Activated CD4-positive, alpha-beta T cell treated with anti-CD3 and anti-CD28 coated beads, Interleukin-2, amount 10 ng/mL, durations not matched to agents 7 days and 5 days (primary cell): ENCODE data around the gene PHF23. TPM values are rescaled to one million over a fixed set of nuclear protein-coding genes. Genes with fewer than 3 reads are reported as not detected.
A peak's percentile ranks its signal among the peaks of the same experiment; 100 is the strongest.

Experiments
- CTCF ChIA-PET: fragments of 350-600 bp; sonication (Branson Sonifier 250); formaldehyde crosslinking; loops from one replicate; lab custom pipeline; 2021; ENCODE audit warnings: antibody characterized with exemption; lab: Charles Lee
- POLR2A ChIA-PET: fragments of 350-600 bp; sonication (Branson Sonifier 250); formaldehyde crosslinking; loops from one replicate; lab custom pipeline; 2021; ENCODE audit warnings: antibody characterized with exemption; lab: Charles Lee
- DNase-seq: peaks from one replicate; pipeline ENCODE4 v3.0.0-alpha.2; 2020
- H3K27ac Mint-ChIP-seq: one replicate; pipeline ENCODE4 v1.8.0; 2021; ENCODE audit warnings: mild to moderate bottlenecking, moderate library complexity, mixed read lengths
- H3K27me3 Mint-ChIP-seq: one replicate; pipeline ENCODE4 v1.8.0; 2021; ENCODE audit warnings: mixed read lengths
- H3K36me3 Mint-ChIP-seq: one replicate; pipeline ENCODE4 v1.8.0; 2021; ENCODE audit warnings: low read depth, mixed read lengths
- H3K4me1 Mint-ChIP-seq: one replicate; pipeline ENCODE4 v1.8.0; 2021; ENCODE audit warnings: mixed read lengths
- H3K4me3 Mint-ChIP-seq: one replicate; pipeline ENCODE4 v1.8.0; 2021; ENCODE audit warnings: mild to moderate bottlenecking, moderate library complexity, mixed read lengths
- H3K9me3 Mint-ChIP-seq: one replicate; pipeline ENCODE4 v1.8.0; 2021; ENCODE audit warnings: mixed read lengths
- total RNA-seq, 2 experiments: library from RNA; stranded (reverse); gene quantifications; one replicate each; pipeline ENCODE4 v1.2.3, GENCODE V29; 2021

Gene PHF23
- total RNA-seq, result 10 to 100 TPM; 55.9 to 59.2 TPM

DNA sequence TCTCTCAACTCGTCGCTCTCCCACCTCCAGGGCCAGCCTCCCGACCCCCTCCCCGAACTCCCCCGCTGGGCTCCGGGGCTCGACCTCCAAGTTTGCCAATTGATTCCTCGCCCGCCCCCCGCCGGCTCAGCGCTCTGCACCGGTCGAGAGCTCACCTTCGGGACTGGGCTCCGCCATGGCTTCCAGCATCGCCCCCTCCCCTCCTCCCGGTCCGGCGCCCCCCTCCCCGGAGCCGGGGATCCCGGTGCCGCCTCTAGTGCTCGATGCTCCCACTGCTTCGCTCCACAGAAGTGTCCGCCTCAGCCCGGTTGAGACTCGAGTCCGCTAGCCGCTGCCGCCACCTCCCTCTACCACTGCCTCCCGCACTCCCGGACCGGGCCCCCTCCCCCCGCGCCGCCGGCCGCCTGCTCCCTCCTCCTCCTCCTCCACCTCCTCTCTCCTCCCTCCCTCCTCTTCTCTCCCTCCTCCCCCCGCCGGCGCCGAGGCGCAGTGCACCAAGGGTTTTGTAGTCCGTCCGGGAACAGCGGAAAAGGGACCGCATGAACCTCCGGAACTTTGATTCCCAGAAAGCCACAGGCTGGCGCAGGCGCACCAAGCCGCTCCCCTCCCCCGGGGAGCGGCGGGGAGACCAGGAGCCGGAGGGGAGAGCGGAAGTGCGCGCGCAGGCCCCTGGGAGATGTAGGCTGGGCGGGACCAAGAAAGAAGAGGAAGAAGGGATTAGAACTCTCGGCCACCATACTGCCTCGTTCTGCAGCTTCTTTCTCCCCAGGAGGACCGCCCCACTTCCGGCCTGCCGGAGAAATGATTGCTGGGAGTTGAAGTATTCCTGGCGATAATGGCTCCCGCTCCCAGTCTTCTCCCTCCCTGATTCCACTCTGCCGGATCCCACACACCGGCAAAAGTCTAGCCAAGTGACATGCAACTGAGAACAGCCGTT is at the start of gene PHF23:
Gene PHF23 (minus strand): TSS at position 367 of the 937 bp plus-strand sequence. CDS start 178 bp downstream, at position 189.
- Mint-ChIP-seq H3K4me3 (peak within 1 kb of the TSS; percentile 87), H3K27me3 (no peaks in the 10 kb centered on the region), H3K4me1 (peaks cover 68% of the 10 kb centered on the region), H3K36me3 (peaks cover 58% of the 10 kb centered on the region), H3K9me3 (no peaks in the 10 kb centered on the region), H3K27ac (peak within 1 kb of the TSS; percentile 93)
- CTCF ChIA-PET, result interaction anchor here (1.0 to 3.3 kb wide), 8 partner anchors 11 to 218 kb away, joined by 3 to 16 read pairs (median 4); partner anchors contain the start of genes ACADVL and DLG4
- peak; percentile 98 for DNase-seq
- POLR2A ChIA-PET, result interaction anchor here (0.6 kb wide), 1 partner anchor 272 kb away, joined by 3 read pairs; no protein-coding TSS in a partner anchor

DNA sequence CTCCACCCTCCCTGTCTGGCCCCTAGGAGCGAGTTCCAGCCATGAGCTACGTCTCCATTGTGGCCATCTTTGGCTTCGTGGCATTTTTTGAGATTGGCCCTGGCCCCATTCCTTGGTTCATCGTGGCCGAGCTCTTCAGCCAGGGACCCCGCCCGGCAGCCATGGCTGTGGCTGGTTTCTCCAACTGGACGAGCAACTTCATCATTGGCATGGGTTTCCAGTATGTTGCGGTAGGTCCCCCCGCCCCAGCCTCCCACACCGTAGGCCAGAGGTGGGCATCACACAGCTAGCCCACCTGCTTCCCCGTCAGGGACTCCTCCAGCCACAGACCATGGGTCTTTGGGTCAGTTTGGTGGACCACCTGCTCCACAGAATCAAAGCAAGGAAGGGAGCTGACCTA is 46.4 kb upstream of the PHF23 start:
- Mint-ChIP-seq H3K4me3 (no peak overlapping the region), H3K36me3 (no peaks in the 10 kb centered on the region), H3K9me3 (no peaks in the 10 kb centered on the region), H3K27me3 (peaks cover 48% of the 10 kb centered on the region), H3K27ac (no peak overlapping the region), H3K4me1 (peaks cover 11% of the 10 kb centered on the region)
- ChIA-PET POLR2A (no interaction called here), CTCF (interaction anchor here (0.7 to 3.4 kb wide), 5 partner anchors 11 to 49 kb away, joined by 3 to 26 read pairs (median 4); no protein-coding TSS in a partner anchor)
- no peak for DNase-seq

DNA sequence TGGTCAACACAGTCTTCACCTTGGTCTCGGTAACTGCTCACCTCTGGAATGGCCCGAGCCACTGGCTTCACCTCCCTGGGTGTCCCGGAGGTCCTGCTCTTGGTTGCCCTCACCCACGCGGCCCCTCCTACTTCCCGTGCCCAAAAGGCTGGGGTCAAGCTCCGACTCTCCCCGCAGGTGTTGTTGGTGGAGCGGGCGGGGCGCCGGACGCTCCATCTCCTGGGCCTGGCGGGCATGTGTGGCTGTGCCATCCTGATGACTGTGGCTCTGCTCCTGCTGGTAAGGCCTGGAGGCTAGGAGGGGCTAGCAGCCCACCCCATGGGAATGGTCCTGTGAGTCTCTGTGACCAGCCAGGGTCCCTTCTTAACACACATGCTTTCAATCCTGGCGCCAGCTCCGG is 45.7 kb upstream of the PHF23 start:
- ChIA-PET POLR2A (no interaction called here), CTCF (interaction anchor here (1.1 to 3.4 kb wide), 3 partner anchors 11 to 21 kb away, joined by 3 to 26 read pairs (median 3); no protein-coding TSS in a partner anchor)
- no peaks in the 10 kb centered on the region for H3K36me3 Mint-ChIP-seq
- peaks cover 19% of the 10 kb centered on the region for H3K4me1 Mint-ChIP-seq
- H3K27ac Mint-ChIP-seq, result no peak overlapping the region
- DNase-seq, result no peak
- H3K27me3 Mint-ChIP-seq, result peaks cover 45% of the 10 kb centered on the region
- no peak overlapping the region for H3K4me3 Mint-ChIP-seq
- H3K9me3 Mint-ChIP-seq, result no peaks in the 10 kb centered on the region

DNA sequence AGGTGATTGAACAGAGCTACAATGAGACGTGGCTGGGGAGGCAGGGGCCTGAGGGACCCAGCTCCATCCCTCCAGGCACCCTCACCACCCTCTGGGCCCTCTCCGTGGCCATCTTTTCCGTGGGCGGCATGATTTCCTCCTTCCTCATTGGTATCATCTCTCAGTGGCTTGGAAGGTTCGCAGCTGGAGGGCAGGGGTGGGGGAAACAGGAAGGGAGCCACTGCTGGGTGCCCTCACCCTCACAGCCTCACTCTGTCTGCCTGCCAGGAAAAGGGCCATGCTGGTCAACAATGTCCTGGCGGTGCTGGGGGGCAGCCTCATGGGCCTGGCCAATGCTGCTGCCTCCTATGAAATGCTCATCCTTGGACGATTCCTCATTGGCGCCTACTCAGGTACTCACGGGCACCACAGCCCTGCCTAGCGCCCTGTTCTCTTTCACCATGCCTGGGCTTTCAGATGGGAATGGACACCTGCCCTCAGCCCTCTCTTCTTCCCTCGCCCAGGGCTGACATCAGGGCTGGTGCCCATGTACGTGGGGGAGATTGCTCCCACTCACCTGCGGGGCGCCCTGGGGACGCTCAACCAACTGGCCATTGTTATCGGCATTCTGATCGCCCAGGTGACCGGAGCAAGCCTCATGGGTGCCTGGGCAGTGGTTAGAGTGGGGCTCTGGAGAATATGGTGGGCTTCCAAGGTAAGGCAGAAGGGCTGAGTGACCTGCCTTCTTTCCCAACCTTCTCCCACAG is 44.4 kb upstream of the PHF23 start:
- Mint-ChIP-seq H3K9me3 (no peaks in the 10 kb centered on the region), H3K27me3 (peaks cover 45% of the 10 kb centered on the region), H3K4me3 (no peak overlapping the region), H3K36me3 (no peaks in the 10 kb centered on the region), H3K27ac (no peak overlapping the region), H3K4me1 (peaks cover 19% of the 10 kb centered on the region)
- no peak for DNase-seq
- POLR2A ChIA-PET, result no interaction called here
- CTCF ChIA-PET, result interaction anchor here (0.6 to 3.4 kb wide), 7 partner anchors 10 to 405 kb away, joined by 3 to 26 read pairs (median 4); partner anchors contain the start of genes ACADVL, DLG4 and WRAP53

DNA sequence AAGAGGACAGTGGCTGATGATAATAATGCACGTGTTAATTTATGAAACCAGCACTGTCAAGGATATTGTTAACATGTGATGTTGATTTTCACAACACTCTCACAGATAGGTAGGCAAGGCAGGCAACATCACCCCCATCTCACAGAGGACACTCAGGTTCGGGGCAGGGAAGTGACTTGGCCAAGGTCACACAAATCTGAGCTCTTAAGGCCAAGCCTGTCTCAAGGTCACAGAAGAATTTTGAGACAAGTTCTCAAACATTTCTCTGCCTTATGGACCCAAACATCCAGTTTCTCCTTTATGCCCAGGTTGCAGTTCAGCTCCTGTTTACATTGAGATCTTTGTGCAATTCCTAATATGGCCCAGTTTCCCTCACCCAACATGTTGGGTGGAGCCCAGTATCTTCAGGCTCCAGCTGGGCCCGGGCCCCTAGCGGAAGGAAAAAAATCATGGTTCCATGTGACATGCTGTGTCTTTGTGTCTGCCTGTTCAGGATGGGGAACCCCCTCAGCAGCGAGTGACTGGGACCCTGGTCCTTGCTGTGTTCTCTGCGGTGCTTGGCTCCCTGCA is 43.6 kb upstream of the PHF23 start:
- H3K9me3 Mint-ChIP-seq, result no peaks in the 10 kb centered on the region

DNA sequence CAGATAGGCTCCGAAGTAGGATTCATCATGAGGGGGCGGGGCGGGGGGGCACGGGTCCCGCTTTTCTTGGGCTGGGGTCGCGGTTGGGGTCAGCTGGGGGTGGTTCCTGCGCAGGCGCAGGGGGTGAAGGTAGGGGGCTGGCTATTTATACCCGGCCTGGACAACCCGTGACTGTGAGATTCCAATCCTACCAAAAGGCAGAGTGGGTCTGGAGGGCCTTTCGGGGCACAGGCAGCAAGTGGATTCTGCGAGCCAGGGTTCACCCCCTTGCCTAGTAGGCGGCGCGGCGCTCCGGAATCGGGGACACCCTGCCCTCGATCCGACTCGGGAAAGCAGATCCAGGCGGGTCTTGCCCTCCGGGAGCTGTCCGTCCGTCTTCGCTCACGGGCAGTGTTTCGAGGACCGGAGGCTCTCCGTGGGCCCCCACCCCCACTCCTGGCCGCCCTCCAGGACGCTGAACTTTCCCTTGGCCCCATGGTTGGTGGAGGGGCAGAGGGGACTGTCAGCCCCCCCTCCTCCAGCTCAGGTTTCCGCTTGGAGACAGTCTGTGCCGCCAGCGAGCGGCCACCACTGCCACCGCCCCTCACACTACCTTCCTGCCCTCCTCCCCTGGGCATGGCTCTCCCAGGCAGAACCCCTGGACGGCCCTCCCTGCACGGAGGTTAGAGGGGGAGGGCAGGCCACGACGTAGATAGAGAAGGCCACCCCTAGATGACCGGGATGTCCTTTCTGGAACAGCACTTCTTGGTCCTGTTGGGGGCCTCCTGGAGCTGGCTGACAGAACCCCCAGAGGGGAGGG is 42.9 kb upstream of the PHF23 start:
- ChIA-PET POLR2A (no interaction called here), CTCF (interaction anchor here (0.6 to 2.6 kb wide), 10 partner anchors 9 to 1297 kb away, joined by 3 to 20 read pairs (median 4); partner anchors contain the start of genes ACADVL, DLG4 and TMEM102)
- Mint-ChIP-seq H3K4me1 (peaks cover 19% of the 10 kb centered on the region), H3K4me3 (peak overlapping the region; percentile 52), H3K27ac (no peak overlapping the region), H3K27me3 (peaks cover 32% of the 10 kb centered on the region), H3K36me3 (no peaks in the 10 kb centered on the region), H3K9me3 (no peaks in the 10 kb centered on the region)
- no peak for DNase-seq

More for the DNA sequence above, 43.6 kb upstream of the PHF23 start:
- Mint-ChIP-seq H3K4me1 (peaks cover 19% of the 10 kb centered on the region), H3K27me3 (peaks cover 39% of the 10 kb centered on the region), H3K36me3 (no peaks in the 10 kb centered on the region), H3K4me3 (no peak overlapping the region), H3K27ac (no peak overlapping the region)
- CTCF ChIA-PET, result interaction anchor here (0.6 to 2.6 kb wide), 10 partner anchors 9 to 1297 kb away, joined by 3 to 20 read pairs (median 4); partner anchors contain the start of genes ACADVL, DLG4, TMEM102 and WRAP53
- POLR2A ChIA-PET, result no interaction called here
- DNase-seq, result no peak

DNA sequence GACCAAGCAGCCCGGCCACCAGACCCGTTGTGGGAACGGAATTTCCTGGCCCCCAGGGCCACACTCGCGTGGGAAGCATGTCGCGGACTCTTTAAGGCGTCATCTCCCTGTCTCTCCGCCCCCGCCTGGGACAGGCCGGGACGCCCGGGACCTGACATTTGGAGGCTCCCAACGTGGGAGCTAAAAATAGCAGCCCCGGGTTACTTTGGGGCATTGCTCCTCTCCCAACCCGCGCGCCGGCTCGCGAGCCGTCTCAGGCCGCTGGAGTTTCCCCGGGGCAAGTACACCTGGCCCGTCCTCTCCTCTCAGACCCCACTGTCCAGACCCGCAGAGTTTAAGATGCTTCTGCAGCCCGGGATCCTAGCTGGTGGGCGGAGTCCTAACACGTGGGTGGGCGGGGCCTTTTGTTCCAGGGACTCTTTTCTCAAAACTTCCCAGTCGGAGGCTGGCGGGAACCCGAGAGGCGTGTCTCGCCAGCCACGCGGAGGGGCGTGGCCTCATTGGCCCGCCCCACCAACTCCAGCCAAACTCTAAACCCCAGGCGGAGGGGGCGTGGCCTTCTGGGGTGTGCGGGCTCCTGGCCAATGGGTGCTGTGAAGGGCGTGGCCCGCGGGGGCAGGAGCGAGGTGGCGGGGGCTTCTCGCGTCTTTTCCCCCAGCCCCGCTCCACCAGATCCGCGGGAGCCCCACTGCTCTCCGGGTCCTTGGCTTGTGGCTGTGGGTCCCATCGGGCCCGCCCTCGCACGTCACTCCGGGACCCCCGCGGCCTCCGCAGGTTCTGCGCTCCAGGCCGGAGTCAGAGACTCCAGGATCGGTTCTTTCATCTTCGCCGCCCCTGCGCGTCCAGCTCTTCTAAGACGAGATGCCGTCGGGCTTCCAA is 42.1 kb upstream of the PHF23 start, which contains the start of gene SLC2A4:
Gene SLC2A4 (plus strand): TSS at position 645 of the 879 bp plus-strand sequence. CDS start 217 bp downstream, at position 862.
- Mint-ChIP-seq H3K27ac (no peak within 1 kb of the TSS), H3K36me3 (no peaks in the 10 kb centered on the region), H3K27me3 (peaks cover 26% of the 10 kb centered on the region), H3K4me3 (peak within 1 kb of the TSS; percentile 57), H3K4me1 (peaks cover 19% of the 10 kb centered on the region), H3K9me3 (no peaks in the 10 kb centered on the region)
- peak; percentile 83 for DNase-seq
- ChIA-PET CTCF (interaction anchor here (0.7 to 2.6 kb wide), 6 partner anchors 11 to 36 kb away, joined by 3 to 20 read pairs (median 4); no protein-coding TSS in a partner anchor), POLR2A (no interaction called here)

DNA sequence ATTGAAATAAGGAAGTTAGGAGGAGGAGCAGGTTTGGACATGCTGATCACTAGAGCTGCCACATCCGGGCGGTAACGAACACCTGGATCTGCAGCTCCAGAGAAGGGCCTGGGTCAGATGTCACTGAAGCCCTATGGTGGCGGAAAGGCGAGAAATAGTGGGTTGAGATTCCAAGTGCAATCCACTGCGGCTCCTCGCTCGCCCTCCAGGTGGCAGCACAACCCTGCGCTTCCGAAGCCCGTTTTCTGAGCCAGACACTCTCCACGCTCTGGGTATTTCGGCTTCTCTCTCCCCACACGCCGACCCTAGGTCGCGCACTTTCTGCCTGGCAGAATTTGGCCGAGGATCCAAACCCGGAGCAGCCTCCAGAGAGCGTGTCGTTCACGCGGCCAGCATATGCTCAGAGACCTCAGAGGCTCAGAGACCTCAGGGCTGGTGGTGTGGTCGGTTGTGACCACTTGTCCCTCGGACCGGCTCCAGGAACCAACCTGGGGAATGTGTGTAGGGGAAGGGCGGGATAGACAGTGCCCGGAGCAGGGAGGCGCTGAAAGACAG is 41.3 kb upstream of the PHF23 start:
- Mint-ChIP-seq H3K4me3 (peak overlapping the region; percentile 57), H3K36me3 (no peaks in the 10 kb centered on the region), H3K9me3 (no peaks in the 10 kb centered on the region), H3K27ac (no peak overlapping the region), H3K4me1 (peaks cover 19% of the 10 kb centered on the region), H3K27me3 (peaks cover 20% of the 10 kb centered on the region)
- peak; percentile 86 for DNase-seq
- ChIA-PET CTCF (interaction anchor here (1.8 to 2.6 kb wide), 2 partner anchors 13 to 16 kb away, joined by 4 to 20 read pairs; no protein-coding TSS in a partner anchor), POLR2A (no interaction called here)

DNA sequence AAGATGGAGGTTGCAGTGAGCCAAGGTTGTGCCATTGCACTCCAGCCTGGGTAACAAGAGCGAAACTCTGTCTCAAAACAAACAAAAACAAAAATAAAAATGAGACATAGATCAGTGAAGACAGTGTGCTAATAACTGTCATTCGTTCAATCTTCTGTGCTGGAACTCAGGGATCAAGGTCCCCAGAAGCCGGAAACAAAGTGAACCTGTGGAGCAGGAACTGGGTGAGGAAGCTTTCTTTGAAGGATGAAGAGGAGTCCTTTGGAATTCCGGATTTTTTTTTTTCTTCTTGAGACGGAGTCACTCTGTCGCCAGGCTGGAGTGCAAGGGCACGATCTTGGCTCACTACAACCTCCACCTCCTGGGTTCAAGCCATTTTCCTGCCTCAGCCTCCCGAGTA is 40.2 kb upstream of the PHF23 start:
- POLR2A ChIA-PET, result no interaction called here
- peaks cover 19% of the 10 kb centered on the region for H3K4me1 Mint-ChIP-seq

DNA sequence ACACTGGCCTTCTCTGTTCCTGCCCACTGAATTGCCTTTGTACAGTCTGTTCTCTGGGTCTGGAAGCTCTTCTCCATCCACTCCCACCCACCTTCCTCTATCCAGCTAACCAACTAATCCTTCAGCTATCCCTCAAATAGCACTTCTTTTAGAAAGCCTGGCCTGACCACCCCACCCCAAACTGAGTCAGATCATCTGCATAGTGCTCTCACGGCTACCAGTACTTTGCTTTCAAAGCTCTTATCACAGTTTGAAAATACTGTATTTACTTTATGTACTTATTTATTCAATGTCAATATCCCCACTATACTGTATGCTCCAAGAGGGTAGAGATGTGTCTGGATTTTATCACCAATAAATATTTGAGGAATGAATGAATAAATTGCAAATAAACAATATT is 27.5 kb upstream of the PHF23 start:
- H3K27me3 Mint-ChIP-seq, result peaks cover 38% of the 10 kb centered on the region
- POLR2A ChIA-PET, result interaction anchor here (0.7 kb wide), 1 partner anchor 448 kb away, joined by 4 read pairs; no protein-coding TSS in a partner anchor
- H3K4me3 Mint-ChIP-seq, result no peak overlapping the region
- no peaks in the 10 kb centered on the region for H3K9me3 Mint-ChIP-seq
- peaks cover 19% of the 10 kb centered on the region for H3K4me1 Mint-ChIP-seq
- no peak for DNase-seq
- H3K36me3 Mint-ChIP-seq, result no peaks in the 10 kb centered on the region
- no peak overlapping the region for H3K27ac Mint-ChIP-seq
- CTCF ChIA-PET, result interaction anchor here (0.6 to 1.3 kb wide), 3 partner anchors 10 to 147 kb away, joined by 3 to 4 read pairs (median 4); no protein-coding TSS in a partner anchor

More for the DNA sequence above, 40.2 kb upstream of the PHF23 start:
- no peak overlapping the region for H3K4me3 Mint-ChIP-seq
- no peaks in the 10 kb centered on the region for H3K9me3 Mint-ChIP-seq
- H3K27ac Mint-ChIP-seq, result no peak overlapping the region
- CTCF ChIA-PET, result interaction anchor here (1.2 kb wide), 1 partner anchor 13 kb away, joined by 3 read pairs; no protein-coding TSS in a partner anchor
- H3K36me3 Mint-ChIP-seq, result no peaks in the 10 kb centered on the region
- peaks cover 18% of the 10 kb centered on the region for H3K27me3 Mint-ChIP-seq
- no peak for DNase-seq
